Ascending aorta (tissue), 2 donors: Measurements from ENCODE around the gene EI24. TPM values are rescaled to one million over a fixed set of nuclear protein-coding genes. Genes with fewer than 3 reads are reported as not detected.
A peak's percentile ranks its signal among the peaks of the same experiment; 100 is the strongest.

Source experiments
- DNase-seq, 2 donors: peaks; one replicate each; pipeline ENCODE4 v3.0.0-alpha.2; 2019; ENCODE audit warnings: low spot score in 2 of 2
- H3K27ac ChIP-seq, 2 donors: fragments of 200-600 bp; sonication (generic); one replicate each; pipeline ENCODE4 v1.5.1; 2016 to 2017; ENCODE audit warnings: mild to moderate bottlenecking in 1 of 2
- H3K27me3 ChIP-seq: fragments of 200-600 bp; sonication (generic); one replicate; pipeline ENCODE4 v1.5.1; 2017
- H3K36me3 ChIP-seq, 2 donors: fragments of 200-600 bp; sonication (generic); one replicate each; pipeline ENCODE4 v1.5.1; 2016
- H3K4me1 ChIP-seq, 2 donors: fragments of 200-600 bp; sonication (generic); one replicate each; pipeline ENCODE4 v1.5.1; 2016 to 2017; ENCODE audit warnings: mild to moderate bottlenecking in 1 of 2
- H3K4me3 ChIP-seq, 2 donors: fragments of 200-600 bp; sonication (generic); one replicate each; pipeline ENCODE4 v1.5.1; 2016 to 2017; ENCODE audit warnings: mild to moderate bottlenecking in 1 of 2
- H3K9me3 ChIP-seq, 2 donors: fragments of 200-600 bp; sonication (generic); one replicate each; pipeline ENCODE4 v1.5.1; 2016
- intact Hi-C: fragments of 100-400 bp; cut with DNase I; formaldehyde crosslinking; loops from one replicate; pipeline ENCODE4 v1.15.1; 2023
- total RNA-seq: library from RNA; depleted of rRNA; stranded (reverse); fragments of >200 nt; gene quantifications from one replicate; pipeline ENCODE4 v1.1.0, GENCODE V29; 2016
- TF ChIP-seq, protein P1 (sequence below), 3 experiments: fragments of 200-600 bp in 2 of 3; fragments of 450-650 bp in 1 of 3; sonication (generic) in 2 of 3; IDR thresholded peaks; one replicate each; pipeline ENCODE4 v1.5.1; 2016 to 2019; ENCODE audit warnings: antibody characterized with exemption in 3 of 3, mild to moderate bottlenecking in 1 of 3, moderate library complexity in 1 of 3

The EI24 gene
- total RNA-seq, 1 donor from 2014 or later, result 111 TPM

DNA sequence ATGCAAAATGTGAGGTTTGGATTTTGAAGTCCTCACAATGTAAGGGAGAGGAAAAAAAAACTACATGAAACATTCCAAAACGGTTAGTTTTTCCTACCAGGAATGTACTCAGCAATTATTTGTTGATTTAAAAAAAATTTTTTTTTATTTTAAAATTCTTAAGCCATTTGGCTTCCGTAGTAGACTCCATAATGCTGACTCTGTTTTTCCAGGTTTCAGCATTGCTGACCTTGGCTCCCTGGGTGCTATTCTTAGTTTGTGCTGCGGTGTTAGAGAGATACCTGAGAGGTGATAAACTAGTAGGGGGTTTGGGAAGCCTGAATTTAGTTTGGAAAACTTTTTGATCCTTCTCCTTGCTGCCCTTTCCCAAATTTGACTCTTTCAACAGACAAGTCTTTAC, 33.9 kb downstream of the EI24 start:
- intact Hi-C loops, result no loop called here
- Histone ChIP-seq H3K9me3 (no peaks in the 10 kb centered on the region), H3K4me1 (peaks cover 0 to 6% of the 10 kb centered on the region in 2 donors), H3K27me3 (no peaks in the 10 kb centered on the region), H3K27ac (peak overlapping the region in 1 of 2 donors; percentile 14), H3K4me3 (no peak overlapping the region), H3K36me3 (peaks cover 82 to 99% of the 10 kb centered on the region in 2 donors)
- DNase-seq, result no peak
- TF ChIP-seq, protein P1, sequence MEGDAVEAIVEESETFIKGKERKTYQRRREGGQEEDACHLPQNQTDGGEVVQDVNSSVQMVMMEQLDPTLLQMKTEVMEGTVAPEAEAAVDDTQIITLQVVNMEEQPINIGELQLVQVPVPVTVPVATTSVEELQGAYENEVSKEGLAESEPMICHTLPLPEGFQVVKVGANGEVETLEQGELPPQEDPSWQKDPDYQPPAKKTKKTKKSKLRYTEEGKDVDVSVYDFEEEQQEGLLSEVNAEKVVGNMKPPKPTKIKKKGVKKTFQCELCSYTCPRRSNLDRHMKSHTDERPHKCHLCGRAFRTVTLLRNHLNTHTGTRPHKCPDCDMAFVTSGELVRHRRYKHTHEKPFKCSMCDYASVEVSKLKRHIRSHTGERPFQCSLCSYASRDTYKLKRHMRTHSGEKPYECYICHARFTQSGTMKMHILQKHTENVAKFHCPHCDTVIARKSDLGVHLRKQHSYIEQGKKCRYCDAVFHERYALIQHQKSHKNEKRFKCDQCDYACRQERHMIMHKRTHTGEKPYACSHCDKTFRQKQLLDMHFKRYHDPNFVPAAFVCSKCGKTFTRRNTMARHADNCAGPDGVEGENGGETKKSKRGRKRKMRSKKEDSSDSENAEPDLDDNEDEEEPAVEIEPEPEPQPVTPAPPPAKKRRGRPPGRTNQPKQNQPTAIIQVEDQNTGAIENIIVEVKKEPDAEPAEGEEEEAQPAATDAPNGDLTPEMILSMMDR (IDR thresholded peaks at IDR 0.05), result no peak

- peaks cover 0 to 6% of the 10 kb centered on the region in 2 donors for H3K4me1 ChIP-seq
- no peak for DNase-seq
- H3K27me3 ChIP-seq, result no peaks in the 10 kb centered on the region
- intact Hi-C loops, result no loop called here
- no peaks in the 10 kb centered on the region for H3K9me3 ChIP-seq
- H3K36me3 ChIP-seq, result peaks cover 82 to 99% of the 10 kb centered on the region in 2 donors
- TF ChIP-seq, protein P1 (IDR thresholded peaks at IDR 0.05), result no peak
- H3K27ac ChIP-seq, result no peak overlapping the region
- no peak overlapping the region for H3K4me3 ChIP-seq
These were observed 36.1 kb downstream of the EI24 start for GRCh38 chr11:125605417-125605816.

DNA sequence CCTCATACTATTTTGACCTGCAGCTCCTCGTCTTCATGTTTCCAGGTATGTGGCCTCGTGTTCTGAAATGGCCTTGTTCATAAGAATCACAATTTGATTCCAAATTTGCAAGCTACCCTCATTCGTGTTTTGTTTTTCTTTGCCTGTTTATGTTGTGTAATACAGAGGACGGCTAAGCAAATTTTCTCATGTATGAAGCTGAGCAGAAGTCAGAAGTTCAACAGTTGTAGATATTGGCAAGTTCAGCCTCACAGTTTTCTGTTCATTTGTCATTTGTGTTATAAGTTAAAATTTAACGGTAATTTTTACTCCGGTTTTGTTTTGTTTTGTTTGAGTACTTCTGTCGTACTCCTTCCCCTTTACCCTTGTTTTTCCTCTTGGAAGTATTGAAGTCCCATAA, 40.3 kb downstream of the EI24 start:
- Histone ChIP-seq H3K27me3 (no peaks in the 10 kb centered on the region), H3K36me3 (peaks cover 96 to 98% of the 10 kb centered on the region in 2 donors), H3K9me3 (no peaks in the 10 kb centered on the region), H3K4me3 (no peak overlapping the region), H3K27ac (no peak overlapping the region), H3K4me1 (no peaks in the 10 kb centered on the region)
- TF ChIP-seq, protein P1 (IDR thresholded peaks at IDR 0.05), result no peak
- intact Hi-C loops, result no loop called here
- no peak for DNase-seq

DNA sequence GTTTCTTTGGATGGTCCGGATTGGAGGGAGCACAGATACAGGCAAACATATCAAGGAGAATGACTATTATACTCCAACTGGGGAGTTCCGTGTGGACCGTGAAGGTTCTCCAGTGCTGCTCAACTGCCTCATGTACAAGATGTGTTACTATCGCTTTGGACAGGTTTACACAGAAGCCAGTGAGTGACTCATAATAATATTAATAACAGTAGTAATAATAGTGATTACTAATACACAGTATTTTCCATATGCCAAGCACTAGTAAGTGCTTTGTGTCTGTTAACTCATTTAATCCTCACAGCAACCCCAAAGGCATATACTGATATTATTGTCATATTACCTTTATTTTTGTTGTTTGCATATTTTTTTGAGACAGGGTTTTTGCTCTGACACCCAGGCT, 49.1 kb downstream of the EI24 start:
- Histone ChIP-seq H3K27me3 (no peaks in the 10 kb centered on the region), H3K4me3 (no peak overlapping the region), H3K9me3 (no peaks in the 10 kb centered on the region), H3K36me3 (peaks cover 68 to 79% of the 10 kb centered on the region in 2 donors), H3K4me1 (no peaks in the 10 kb centered on the region), H3K27ac (no peak overlapping the region)
- DNase-seq, result no peak
- TF ChIP-seq, protein P1 (IDR thresholded peaks at IDR 0.05), result no peak
- intact Hi-C loops, result no loop called here

DNA sequence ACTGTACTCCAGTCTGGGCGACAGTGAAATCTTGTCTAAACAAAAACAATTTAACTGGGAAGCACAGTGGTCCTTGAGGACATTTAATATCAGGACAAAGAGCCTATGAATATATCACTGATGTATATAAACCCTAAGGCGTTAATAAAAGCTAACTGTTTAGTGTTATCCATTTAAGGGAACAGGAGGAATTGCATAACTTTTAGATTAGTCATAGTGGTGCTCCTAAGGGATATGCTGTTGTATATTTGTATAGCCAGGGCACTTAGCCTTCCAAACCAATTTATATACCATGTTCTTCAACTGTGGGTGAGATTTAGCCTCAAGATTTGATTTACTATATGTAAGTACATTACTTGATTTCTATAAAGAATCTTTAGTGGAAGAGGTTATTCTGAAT, 52.7 kb downstream of the EI24 start:
- intact Hi-C loops, result loop anchor here (5.0 to 10.0 kb wide), 3 partner anchors 440 to 667 kb away; partner anchors contain the start of genes CCDC15, CDON, FOXRED1 and SRPRA
- H3K36me3 ChIP-seq, result peaks cover 37 to 43% of the 10 kb centered on the region in 2 donors
- no peaks in the 10 kb centered on the region for H3K9me3 ChIP-seq
- H3K27ac ChIP-seq, result peak overlapping the region; percentile 2 to 52
- peaks cover 0 to 17% of the 10 kb centered on the region in 2 donors for H3K4me1 ChIP-seq
- TF ChIP-seq, protein P1 (IDR thresholded peaks at IDR 0.05), result no peak
- no peaks in the 10 kb centered on the region for H3K27me3 ChIP-seq
- DNase-seq, result no peak
- no peak overlapping the region for H3K4me3 ChIP-seq

DNA sequence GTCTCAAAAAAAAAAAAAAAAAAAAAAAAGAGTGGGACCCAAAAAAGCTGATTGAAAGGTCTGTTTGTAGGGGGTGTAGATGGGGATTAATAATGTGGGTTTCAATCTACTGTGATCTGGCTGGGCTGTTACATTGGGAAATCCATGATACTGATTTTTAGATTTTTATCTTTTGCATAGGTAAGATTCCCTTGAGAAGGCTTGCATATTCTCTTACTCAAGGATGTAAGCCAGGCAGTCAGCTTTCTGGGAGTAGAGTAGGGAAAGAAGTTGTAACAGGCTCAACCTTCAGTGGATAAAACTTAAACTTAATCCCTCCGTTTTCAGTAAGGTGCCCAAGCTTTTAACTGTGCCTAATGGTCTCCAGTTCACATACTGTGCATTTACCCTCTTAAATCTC, 53.8 kb downstream of the EI24 start:
- Histone ChIP-seq H3K4me1 (peaks cover 0 to 17% of the 10 kb centered on the region in 2 donors), H3K36me3 (peaks cover 30 to 33% of the 10 kb centered on the region in 2 donors), H3K4me3 (no peak overlapping the region), H3K27ac (no peak overlapping the region), H3K9me3 (no peaks in the 10 kb centered on the region), H3K27me3 (no peaks in the 10 kb centered on the region)
- TF ChIP-seq, protein P1 (IDR thresholded peaks at IDR 0.05), result no peak
- DNase-seq, result no peak
- intact Hi-C loops, result loop anchor here (5.0 to 10.0 kb wide), 3 partner anchors 439 to 668 kb away; partner anchors contain the start of genes CCDC15, CDON, FOXRED1 and SRPRA
